Measurements from ENCODE around the gene SPTBN1. TPM values are rescaled to one million over a fixed set of nuclear protein-coding genes. Genes with fewer than 3 reads are reported as not detected.

Gene SPTBN1
- total and polyA plus RNA-seq, 2 of the 4 experiments (the other 2 are of a cell fraction): 49.1 to 241 TPM

DNA sequence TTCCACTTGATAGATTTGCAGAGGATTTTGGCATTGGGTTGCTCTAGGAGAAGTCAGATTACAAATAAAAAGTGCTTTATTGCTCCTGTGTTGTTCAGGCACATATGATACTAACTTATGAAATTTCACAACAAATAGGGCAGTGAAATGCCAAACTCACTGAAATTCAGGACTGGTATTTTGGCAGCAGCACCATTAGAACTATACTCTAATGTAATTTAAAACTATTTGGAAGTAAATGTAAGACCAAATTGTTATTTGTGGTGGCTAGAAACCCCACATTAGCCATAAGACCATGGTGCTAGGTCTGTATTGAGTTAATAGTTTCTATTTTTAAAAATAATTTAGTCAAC is 57.2 kb downstream of the SPTBN1 start:
- H3K4me2 ChIP-seq (ENCODE audit: low read depth, low read length): no peak overlapping the region
- no peak overlapping the region for H3K27ac ChIP-seq (ENCODE audit: insufficient read depth, low read length)
- no peak overlapping the region for H3K4me3 ChIP-seq (ENCODE audit: insufficient read depth, low read depth, low read length)
- no peaks in the 10 kb centered on the region for H3K36me3 ChIP-seq (ENCODE audit: control insufficient read depth, insufficient read depth, low read length)
- H4K8ac ChIP-seq (ENCODE audit: low read depth in 2 of 2, low read length in 2 of 2): no peak overlapping the region
- H4K5ac ChIP-seq (ENCODE audit: low read depth, low read length): no peak overlapping the region
- no peak overlapping the region for H3K18ac ChIP-seq (ENCODE audit: low read depth, low read length)
- H2AK9ac ChIP-seq (replicated peaks; ENCODE audit: low read depth, low read length, poor library complexity): no peak overlapping the region
- H2BK20ac ChIP-seq (ENCODE audit: low read depth, low read length): no peak overlapping the region
- ChIA-PET CTCF (interaction anchor here (0.7 kb wide), 1 partner anchor 11 kb away, joined by 3 read pairs; no protein-coding TSS in a partner anchor), POLR2A (ENCODE audit: unreplicated experiment) (no interaction called here)
- H3K79me1 ChIP-seq (ENCODE audit: low read depth in 1 of 2, low read length in 2 of 2): peaks cover 46 to 73% of the 10 kb centered on the region in 2 experiments
- peaks cover 31% of the 10 kb centered on the region for H4K20me1 ChIP-seq (ENCODE audit: insufficient read depth, low read length)
- H2BK5ac ChIP-seq (ENCODE audit: low read depth, low read length, poor library complexity, severe bottlenecking): no peak overlapping the region
- in situ Hi-C loops (cut with MboI; ENCODE audit: low sequenced_read_pairs): no loop called here
- no peak overlapping the region for H4K91ac ChIP-seq (ENCODE audit: insufficient read depth, low read depth, low read length)
- BruUV-seq (replicated peaks): no TSS peak
- ATAC-seq (ENCODE audit: low read depth) (no peak), DNase-seq (no peak)
- no peak overlapping the region for H2BK15ac ChIP-seq (ENCODE audit: low read depth, low read length)
- H2BK120ac ChIP-seq (ENCODE audit: low read depth, low read length): no peak overlapping the region
- dilution Hi-C loops (cut with HindIII; ENCODE audit: low sequenced_read_pairs, unreplicated experiment): no loop called here
- no peak overlapping the region for H3K9ac ChIP-seq (ENCODE audit: low read depth, low read length)
- H3K56ac ChIP-seq (ENCODE audit: extremely low read depth, insufficient read depth, low read length): no peak overlapping the region
- no peak overlapping the region for H2AK5ac ChIP-seq (ENCODE audit: low read depth, low read length)
- peaks cover 7% of the 10 kb centered on the region for H3K9me1 ChIP-seq (ENCODE audit: insufficient read depth, low read length)
- intact Hi-C loops (cut with micrococcal nuclease): loop anchor here (5.0 kb wide), 1 partner anchor 41 kb away; no protein-coding TSS in a partner anchor
- H3K9me3 ChIP-seq (ENCODE audit: control insufficient read depth, insufficient read depth, low read length): no peaks in the 10 kb centered on the region
- no peak overlapping the region for H2AFZ ChIP-seq (replicated peaks; ENCODE audit: low read length, poor library complexity)
- H3K4ac ChIP-seq (ENCODE audit: low read depth, low read length): no peak overlapping the region
- no peak for TF ChIP-seq CEBPB (IDR thresholded peaks at IDR 0.05; ENCODE audit: low read depth, low read length)
- TF ChIP-seq SMC3 (IDR thresholded peaks at IDR 0.05; ENCODE audit: low read depth, low read length): no peak
- no peak for TF ChIP-seq FOS (IDR thresholded peaks at IDR 0.05; ENCODE audit: low read depth, low read length)
- TF ChIP-seq MAZ (IDR thresholded peaks at IDR 0.05; ENCODE audit: borderline replicate concordance, low read depth, low read length): no peak
- TF ChIP-seq, protein P1, sequence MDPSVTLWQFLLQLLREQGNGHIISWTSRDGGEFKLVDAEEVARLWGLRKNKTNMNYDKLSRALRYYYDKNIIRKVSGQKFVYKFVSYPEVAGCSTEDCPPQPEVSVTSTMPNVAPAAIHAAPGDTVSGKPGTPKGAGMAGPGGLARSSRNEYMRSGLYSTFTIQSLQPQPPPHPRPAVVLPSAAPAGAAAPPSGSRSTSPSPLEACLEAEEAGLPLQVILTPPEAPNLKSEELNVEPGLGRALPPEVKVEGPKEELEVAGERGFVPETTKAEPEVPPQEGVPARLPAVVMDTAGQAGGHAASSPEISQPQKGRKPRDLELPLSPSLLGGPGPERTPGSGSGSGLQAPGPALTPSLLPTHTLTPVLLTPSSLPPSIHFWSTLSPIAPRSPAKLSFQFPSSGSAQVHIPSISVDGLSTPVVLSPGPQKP (IDR thresholded peaks at IDR 0.05; ENCODE audit: borderline replicate concordance, low read depth, low read length): no peak
- TF ChIP-seq, protein P2, sequence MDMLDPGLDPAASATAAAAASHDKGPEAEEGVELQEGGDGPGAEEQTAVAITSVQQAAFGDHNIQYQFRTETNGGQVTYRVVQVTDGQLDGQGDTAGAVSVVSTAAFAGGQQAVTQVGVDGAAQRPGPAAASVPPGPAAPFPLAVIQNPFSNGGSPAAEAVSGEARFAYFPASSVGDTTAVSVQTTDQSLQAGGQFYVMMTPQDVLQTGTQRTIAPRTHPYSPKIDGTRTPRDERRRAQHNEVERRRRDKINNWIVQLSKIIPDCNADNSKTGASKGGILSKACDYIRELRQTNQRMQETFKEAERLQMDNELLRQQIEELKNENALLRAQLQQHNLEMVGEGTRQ (IDR thresholded peaks at IDR 0.05; ENCODE audit: low read depth, low read length): no peak
- TF ChIP-seq BHLHE40 (IDR thresholded peaks at IDR 0.05; ENCODE audit: low read depth, low read length): no peak
- no peak for TF ChIP-seq RAD21 (IDR thresholded peaks at IDR 0.05; ENCODE audit: low read length)
- TF ChIP-seq CHD1 (IDR thresholded peaks at IDR 0.05; ENCODE audit: low read depth, low read length): no peak
- no peak for TF ChIP-seq POLR2A (IDR thresholded peaks at IDR 0.05; ENCODE audit: low read depth, low read length)
- TF ChIP-seq CTCF (conservative IDR thresholded peaks at IDR 0.05; ENCODE audit: low read depth, low read length): no peak
- no peak for TF ChIP-seq NFE2L2 (IDR thresholded peaks at IDR 0.05; ENCODE audit: low read depth, low read length)
- no peak for TF ChIP-seq MXI1 (IDR thresholded peaks at IDR 0.05; ENCODE audit: borderline replicate concordance, low read depth, low read length)
- TF ChIP-seq RFX5 (IDR thresholded peaks at IDR 0.05; ENCODE audit: low read depth, low read length): no peak
- TF ChIP-seq RCOR1 (IDR thresholded peaks at IDR 0.05; ENCODE audit: insufficient replicate concordance, low read length): no peak
- no peak for TF ChIP-seq MAFK (IDR thresholded peaks at IDR 0.05; ENCODE audit: low read depth, low read length)
- H3K4me1 ChIP-seq (ENCODE audit: control insufficient read depth, insufficient read depth, low read length): peaks cover 5% of the 10 kb centered on the region
- H3K23ac ChIP-seq (ENCODE audit: low read depth, low read length): no peak overlapping the region
- no peaks in the 10 kb centered on the region for H3K27me3 ChIP-seq (ENCODE audit: control insufficient read depth, insufficient read depth, low read length)
- H3K14ac ChIP-seq (replicated peaks; ENCODE audit: low read depth, low read length): no peak overlapping the region

Data from IMR-90 (cell line).